K562 (cell line): ENCODE results near the gene SATB1. TPM values are rescaled to one million over a fixed set of nuclear protein-coding genes. Genes with fewer than 3 reads are reported as not detected.

Source experiments
- CREM ChIP-seq: IDR thresholded peaks from 2 replicates; pipeline ENCODE4 v1.6.1; 2014; ENCODE audit warnings: antibody characterized with exemption, low read depth
- MGA ChIP-seq: fragments of 450-650 bp; IDR thresholded peaks from 2 replicates; pipeline ENCODE4 v1.6.1; 2016; ENCODE audit warnings: mild to moderate bottlenecking, moderate library complexity
- NELFE ChIP-seq: IDR thresholded peaks from 2 replicates; pipeline ENCODE4 v1.6.1; 2011; ENCODE audit warnings: mild to moderate bottlenecking; ENCODE audit not compliant: insufficient read depth, insufficient read length
- ZNF384 ChIP-seq: IDR thresholded peaks from 2 replicates; pipeline ENCODE4 v1.6.1; 2012; ENCODE audit warnings: low read depth, low read length, improper control_type of control experiment
- polyA plus RNA-seq, 8 experiments: library from polyadenylated mRNA; depleted of rRNA in 4 of 8; stranded (reverse) in 5 of 8; unstranded in 3 of 8; fragments of >200 nt; fragmentation: Nextera tagmentation in 2 of 8; fragmentation: Illumina TruSeq in 1 of 8; extraction: Ambion mirVana in 2 of 8; extraction: Trizol in 1 of 8; gene quantifications; 2 replicates each; pipeline versions ENCODE4 v1.2.1 to v1.2.3, GENCODE V29; 2011 to 2014; ENCODE audit warnings: inconsistent platforms in 1 of 8, missing spikeins in 1 of 8
- total RNA-seq, 7 experiments: library from RNA; depleted of rRNA in 6 of 7; stranded (reverse); fragments of >200 nt in 6 of 7; fragmentation: Illumina TruSeq in 2 of 7; extraction: Trizol in 2 of 7; gene quantifications; 2 replicates each; pipeline versions ENCODE4 v1.2.1 to v1.2.3, GENCODE V29; 2011 to 2021; ENCODE audit warnings: low replicate concordance in 1 of 7
- TF ChIP-seq, protein P1 (sequence below), 2 experiments: fragments of 450-650 bp in 1 of 2; IDR thresholded peaks; 2 replicates each; pipeline ENCODE4 v1.6.1; 2011 to 2017; ENCODE audit warnings: low read depth in 2 of 2, antibody characterized with exemption in 1 of 2, borderline replicate concordance in 1 of 2, low read length in 1 of 2, mild to moderate bottlenecking in 1 of 2, mixed read lengths in 1 of 2; ENCODE audit not compliant: control insufficient read depth in 1 of 2
- TF ChIP-seq, protein P2 (sequence below), 2 experiments: IDR thresholded peaks; 2 replicates each; pipeline ENCODE4 v1.6.1; 2011; ENCODE audit warnings: borderline replicate concordance in 1 of 2, control low read depth in 1 of 2, low read depth in 1 of 2, low read length in 1 of 2, mild to moderate bottlenecking in 1 of 2, mixed read lengths in 1 of 2, moderate library complexity in 1 of 2; ENCODE audit not compliant: insufficient read depth in 1 of 2, insufficient read length in 1 of 2, poor library complexity in 1 of 2, severe bottlenecking in 1 of 2; ENCODE audit errors: extremely low read depth in 1 of 2

The SATB1 gene
- total and polyA plus RNA-seq, 9 of the 15 experiments (the other 6 are each of a cell fraction or from before 2014, with no cell fraction given) = 0.03 to 2.5 (median 0.15) TPM; not detected in 1

DNA sequence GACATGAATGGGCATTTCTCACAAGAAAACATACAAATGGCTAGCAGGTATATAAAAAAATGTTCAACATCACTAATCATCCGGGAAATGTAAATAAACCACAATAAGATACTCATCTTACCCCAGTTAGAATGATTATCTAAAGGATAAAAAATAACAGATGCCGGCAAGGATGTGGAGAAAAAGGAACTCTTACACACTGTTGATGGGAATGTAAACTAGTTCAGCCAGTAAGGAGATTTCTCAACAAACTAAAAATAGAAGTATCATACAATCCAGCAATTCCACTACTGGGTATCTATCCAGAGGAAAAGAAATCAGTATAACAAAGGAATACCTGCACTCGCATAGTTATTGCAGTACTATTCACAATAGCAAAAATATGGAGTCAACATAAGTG lies 124.2 kb downstream of the SATB1 start (continued):
- TF ChIP-seq, protein P1, sequence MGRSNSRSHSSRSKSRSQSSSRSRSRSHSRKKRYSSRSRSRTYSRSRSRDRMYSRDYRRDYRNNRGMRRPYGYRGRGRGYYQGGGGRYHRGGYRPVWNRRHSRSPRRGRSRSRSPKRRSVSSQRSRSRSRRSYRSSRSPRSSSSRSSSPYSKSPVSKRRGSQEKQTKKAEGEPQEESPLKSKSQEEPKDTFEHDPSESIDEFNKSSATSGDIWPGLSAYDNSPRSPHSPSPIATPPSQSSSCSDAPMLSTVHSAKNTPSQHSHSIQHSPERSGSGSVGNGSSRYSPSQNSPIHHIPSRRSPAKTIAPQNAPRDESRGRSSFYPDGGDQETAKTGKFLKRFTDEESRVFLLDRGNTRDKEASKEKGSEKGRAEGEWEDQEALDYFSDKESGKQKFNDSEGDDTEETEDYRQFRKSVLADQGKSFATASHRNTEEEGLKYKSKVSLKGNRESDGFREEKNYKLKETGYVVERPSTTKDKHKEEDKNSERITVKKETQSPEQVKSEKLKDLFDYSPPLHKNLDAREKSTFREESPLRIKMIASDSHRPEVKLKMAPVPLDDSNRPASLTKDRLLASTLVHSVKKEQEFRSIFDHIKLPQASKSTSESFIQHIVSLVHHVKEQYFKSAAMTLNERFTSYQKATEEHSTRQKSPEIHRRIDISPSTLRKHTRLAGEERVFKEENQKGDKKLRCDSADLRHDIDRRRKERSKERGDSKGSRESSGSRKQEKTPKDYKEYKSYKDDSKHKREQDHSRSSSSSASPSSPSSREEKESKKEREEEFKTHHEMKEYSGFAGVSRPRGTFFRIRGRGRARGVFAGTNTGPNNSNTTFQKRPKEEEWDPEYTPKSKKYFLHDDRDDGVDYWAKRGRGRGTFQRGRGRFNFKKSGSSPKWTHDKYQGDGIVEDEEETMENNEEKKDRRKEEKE (IDR thresholded peaks at IDR 0.05; ENCODE audit: borderline replicate concordance in 1 of 2, control insufficient read depth in 1 of 2, low read depth in 2 of 2, low read length in 1 of 2) = no peak
- TF ChIP-seq ZNF384 (no peak), NELFE (no peak), CREM (no peak), MGA (no peak)
- TF ChIP-seq, protein P2, sequence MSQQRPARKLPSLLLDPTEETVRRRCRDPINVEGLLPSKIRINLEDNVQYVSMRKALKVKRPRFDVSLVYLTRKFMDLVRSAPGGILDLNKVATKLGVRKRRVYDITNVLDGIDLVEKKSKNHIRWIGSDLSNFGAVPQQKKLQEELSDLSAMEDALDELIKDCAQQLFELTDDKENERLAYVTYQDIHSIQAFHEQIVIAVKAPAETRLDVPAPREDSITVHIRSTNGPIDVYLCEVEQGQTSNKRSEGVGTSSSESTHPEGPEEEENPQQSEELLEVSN (IDR thresholded peaks at IDR 0.05; ENCODE audit: borderline replicate concordance in 1 of 2, extremely low read depth in 1 of 2, insufficient read depth in 1 of 2, insufficient read length in 1 of 2, low read depth in 1 of 2, low read length in 1 of 2, poor library complexity in 1 of 2, severe bottlenecking in 1 of 2) = no peak
- TF ChIP-seq, all 486 proteins: peak for 0
